HG03558 (cell line): ENCODE measurements around the gene KATNAL1.

ENCODE experiments used
- ATAC-seq: cut with Tn5 transposase; IDR thresholded peaks from one replicate; pipeline ENCODE4 v1.9.1; 2021; ENCODE audit warnings: moderate number of reproducible peaks; ENCODE audit not compliant: unreplicated experiment; ENCODE audit errors: extremely low read depth

The KATNAL1 gene

GRCh38 chr13:30172593-30173302, 134.6 kb downstream of the KATNAL1 start:
- ATAC-seq: no peak

GRCh38 chr13:30170569-30170968, 136.8 kb downstream of the KATNAL1 start:
- ATAC-seq: no peak

GRCh38 chr13:30169442-30169841, 137.9 kb downstream of the KATNAL1 start:
- ATAC-seq: no peak

- no peak for ATAC-seq
Measured at GRCh38 chr13:30165796-30166195, 141.6 kb downstream of the KATNAL1 start.

- ATAC-seq: no peak
Measured at GRCh38 chr13:30165071-30165470, 142.3 kb downstream of the KATNAL1 start.

- ATAC-seq: no peak
Measured at GRCh38 chr13:30164146-30164545, 143.2 kb downstream of the KATNAL1 start.

GRCh38 chr13:30163441-30163840, 143.9 kb downstream of the KATNAL1 start:
- no peak for ATAC-seq

- no peak for ATAC-seq
Measured at GRCh38 chr13:30159446-30159839, 147.9 kb downstream of the KATNAL1 start.

- ATAC-seq: no peak
Measured at GRCh38 chr13:30158774-30159445, 148.4 kb downstream of the KATNAL1 start.

- no peak for ATAC-seq
Measured at GRCh38 chr13:30157616-30157993, 149.7 kb downstream of the KATNAL1 start.

GRCh38 chr13:30156826-30157615, 150.3 kb downstream of the KATNAL1 start:
- ATAC-seq: no peak

GRCh38 chr13:30156270-30156669, 151.1 kb downstream of the KATNAL1 start:
- ATAC-seq: no peak

- ATAC-seq: no peak
Measured at GRCh38 chr13:30154931-30155330, 152.4 kb downstream of the KATNAL1 start.

GRCh38 chr13:30154531-30154930, 152.8 kb downstream of the KATNAL1 start:
- ATAC-seq: no peak

- ATAC-seq: no peak
Measured at GRCh38 chr13:30153545-30154426, 153.6 kb downstream of the KATNAL1 start.
